HG03025 (cell line): Measurements from ENCODE around the gene BCDIN3D.

ENCODE experiments used
- ATAC-seq: cut with Tn5 transposase; IDR thresholded peaks from one replicate; pipeline ENCODE4 v1.9.1; 2021; ENCODE audit warnings: mild to moderate bottlenecking, moderate library complexity; ENCODE audit not compliant: unreplicated experiment, low FRiP score

Gene BCDIN3D

GRCh38 chr12:49824416-49824815, 18.5 kb downstream of the BCDIN3D start:
- ATAC-seq: no peak

GRCh38 chr12:49823951-49824350, 19.0 kb downstream of the BCDIN3D start:
- ATAC-seq: no peak

- no peak for ATAC-seq
Measured at GRCh38 chr12:49823350-49823749, 19.6 kb downstream of the BCDIN3D start.

- no peak for ATAC-seq
Measured at GRCh38 chr12:49821373-49822287, 21.3 kb downstream of the BCDIN3D start.

GRCh38 chr12:49819786-49820185, 23.1 kb downstream of the BCDIN3D start:
- no peak for ATAC-seq

- no peak for ATAC-seq
Measured at GRCh38 chr12:49818241-49818895, 24.5 kb downstream of the BCDIN3D start.

GRCh38 chr12:49813131-49813530, 29.8 kb downstream of the BCDIN3D start:
- ATAC-seq: no peak

GRCh38 chr12:49811961-49812401, 30.9 kb downstream of the BCDIN3D start:
- ATAC-seq: no peak

- no peak for ATAC-seq
Measured at GRCh38 chr12:49811136-49811535, 31.8 kb downstream of the BCDIN3D start.

GRCh38 chr12:49809906-49810389, 33.0 kb downstream of the BCDIN3D start:
- ATAC-seq: no peak

- ATAC-seq: no peak
Measured at GRCh38 chr12:49809381-49809905, 33.5 kb downstream of the BCDIN3D start.

GRCh38 chr12:49808686-49809380, 34.1 kb downstream of the BCDIN3D start:
- no peak for ATAC-seq

GRCh38 chr12:49807991-49808580, 34.8 kb downstream of the BCDIN3D start:
- no peak for ATAC-seq

- ATAC-seq: no peak
Measured at GRCh38 chr12:49806877-49807276, 36.0 kb downstream of the BCDIN3D start.

- ATAC-seq: no peak
Measured at GRCh38 chr12:49806321-49806813, 36.5 kb downstream of the BCDIN3D start.

- ATAC-seq: no peak
Measured at GRCh38 chr12:49805409-49805808, 37.5 kb downstream of the BCDIN3D start.

- no peak for ATAC-seq
Measured at GRCh38 chr12:49804821-49805220, 38.1 kb downstream of the BCDIN3D start.

GRCh38 chr12:49803693-49804450, 39.0 kb downstream of the BCDIN3D start:
- ATAC-seq: no peak
